Osteocyte (in vitro differentiated cells): Measurements from ENCODE around the gene IGF1R. TPM values are rescaled to one million over a fixed set of nuclear protein-coding genes. Genes with fewer than 3 reads are reported as not detected.

Source experiments
- DNase-seq: peaks from one replicate; pipeline ENCODE4 v3.0.0; 2021; ENCODE audit warnings: mixed read lengths; ENCODE audit not compliant: unreplicated experiment; ENCODE audit errors: extremely low spot score
- H3K27ac Mint-ChIP-seq: one replicate; pipeline ENCODE4 v1.8.0; 2021; ENCODE audit warnings: mild to moderate bottlenecking, mixed read lengths; ENCODE audit not compliant: unreplicated experiment
- H3K27me3 Mint-ChIP-seq: one replicate; pipeline ENCODE4 v1.8.0; 2021; ENCODE audit warnings: mixed read lengths; ENCODE audit not compliant: unreplicated experiment
- H3K36me3 Mint-ChIP-seq: one replicate; pipeline ENCODE4 v1.8.0; 2021; ENCODE audit warnings: mixed read lengths; ENCODE audit not compliant: unreplicated experiment
- H3K4me1 Mint-ChIP-seq: one replicate; pipeline ENCODE4 v1.8.0; 2021; ENCODE audit warnings: mixed read lengths; ENCODE audit not compliant: unreplicated experiment
- H3K4me3 Mint-ChIP-seq: one replicate; pipeline ENCODE4 v1.8.0; 2021; ENCODE audit warnings: mild to moderate bottlenecking, moderate library complexity, mixed read lengths; ENCODE audit not compliant: unreplicated experiment
- H3K9me3 Mint-ChIP-seq: one replicate; pipeline ENCODE4 v1.8.0; 2021; ENCODE audit warnings: mixed read lengths; ENCODE audit not compliant: unreplicated experiment
- total RNA-seq: library from RNA; stranded (reverse); gene quantifications from 2 replicates; pipeline ENCODE4 v1.2.1, GENCODE V29; 2021
- TF ChIP-seq, protein P1 (sequence below): fragments of 200-600 bp; sonication (generic); IDR thresholded peaks from 2 replicates; pipeline ENCODE4 v1.5.0; 2021; ENCODE audit warnings: antibody characterized with exemption, mild to moderate bottlenecking, moderate library complexity

IGF1R gene
- total RNA-seq, 1 donor from 2014 or later = 174 TPM

DNA sequence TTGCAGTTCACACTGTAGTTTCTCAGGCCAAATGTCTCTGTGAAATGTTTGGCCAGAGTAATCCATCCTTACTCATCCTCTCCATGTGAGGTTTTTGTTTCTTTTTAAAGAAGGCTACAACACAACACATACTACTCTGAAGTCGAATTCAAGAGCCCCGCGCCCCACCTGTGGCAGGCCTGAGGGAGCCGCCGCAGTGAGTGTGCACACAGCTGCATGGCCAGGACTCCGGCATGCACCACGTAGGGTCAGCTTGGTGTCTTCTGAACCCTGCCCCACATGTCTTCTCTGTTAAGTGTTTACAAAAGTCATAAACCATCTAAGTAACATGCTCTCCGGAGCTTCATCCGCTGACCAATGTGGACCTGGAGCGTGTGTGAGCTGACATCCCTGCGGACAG is 300.6 kb downstream of the IGF1R start:
- no peak for DNase-seq
- no peak overlapping the region for H3K4me3 Mint-ChIP-seq
- H3K36me3 Mint-ChIP-seq = peaks cover 48% of the 10 kb centered on the region
- H3K9me3 Mint-ChIP-seq = no peaks in the 10 kb centered on the region
- peaks cover 31% of the 10 kb centered on the region for H3K4me1 Mint-ChIP-seq
- H3K27ac Mint-ChIP-seq = peak overlapping the region; percentile 50
- TF ChIP-seq, protein P1, sequence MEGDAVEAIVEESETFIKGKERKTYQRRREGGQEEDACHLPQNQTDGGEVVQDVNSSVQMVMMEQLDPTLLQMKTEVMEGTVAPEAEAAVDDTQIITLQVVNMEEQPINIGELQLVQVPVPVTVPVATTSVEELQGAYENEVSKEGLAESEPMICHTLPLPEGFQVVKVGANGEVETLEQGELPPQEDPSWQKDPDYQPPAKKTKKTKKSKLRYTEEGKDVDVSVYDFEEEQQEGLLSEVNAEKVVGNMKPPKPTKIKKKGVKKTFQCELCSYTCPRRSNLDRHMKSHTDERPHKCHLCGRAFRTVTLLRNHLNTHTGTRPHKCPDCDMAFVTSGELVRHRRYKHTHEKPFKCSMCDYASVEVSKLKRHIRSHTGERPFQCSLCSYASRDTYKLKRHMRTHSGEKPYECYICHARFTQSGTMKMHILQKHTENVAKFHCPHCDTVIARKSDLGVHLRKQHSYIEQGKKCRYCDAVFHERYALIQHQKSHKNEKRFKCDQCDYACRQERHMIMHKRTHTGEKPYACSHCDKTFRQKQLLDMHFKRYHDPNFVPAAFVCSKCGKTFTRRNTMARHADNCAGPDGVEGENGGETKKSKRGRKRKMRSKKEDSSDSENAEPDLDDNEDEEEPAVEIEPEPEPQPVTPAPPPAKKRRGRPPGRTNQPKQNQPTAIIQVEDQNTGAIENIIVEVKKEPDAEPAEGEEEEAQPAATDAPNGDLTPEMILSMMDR = no peak
- H3K27me3 Mint-ChIP-seq = no peaks in the 10 kb centered on the region

DNA sequence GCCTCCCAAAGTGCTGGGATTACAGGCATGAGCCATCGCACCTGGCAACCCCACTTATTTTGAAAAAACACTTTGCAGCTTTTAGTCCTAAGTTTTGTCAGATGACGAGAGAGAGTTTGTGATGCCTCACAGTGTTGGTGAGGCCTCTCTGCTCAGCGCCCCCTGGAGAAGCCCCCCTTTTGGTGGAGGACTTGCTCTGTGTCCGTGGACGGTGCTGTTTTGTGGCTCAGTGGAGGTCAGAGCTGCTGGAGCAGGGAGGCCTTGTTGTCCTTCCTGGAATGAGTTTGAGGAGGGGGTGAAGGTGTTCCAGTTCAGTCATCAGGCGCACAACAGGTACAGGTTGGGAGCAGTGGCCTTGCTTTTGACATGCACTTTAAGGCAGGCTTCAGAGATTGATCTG is 301.3 kb downstream of the IGF1R start:
- Mint-ChIP-seq H3K9me3 (no peaks in the 10 kb centered on the region), H3K4me1 (peaks cover 37% of the 10 kb centered on the region), H3K27ac (no peak overlapping the region)

DNA sequence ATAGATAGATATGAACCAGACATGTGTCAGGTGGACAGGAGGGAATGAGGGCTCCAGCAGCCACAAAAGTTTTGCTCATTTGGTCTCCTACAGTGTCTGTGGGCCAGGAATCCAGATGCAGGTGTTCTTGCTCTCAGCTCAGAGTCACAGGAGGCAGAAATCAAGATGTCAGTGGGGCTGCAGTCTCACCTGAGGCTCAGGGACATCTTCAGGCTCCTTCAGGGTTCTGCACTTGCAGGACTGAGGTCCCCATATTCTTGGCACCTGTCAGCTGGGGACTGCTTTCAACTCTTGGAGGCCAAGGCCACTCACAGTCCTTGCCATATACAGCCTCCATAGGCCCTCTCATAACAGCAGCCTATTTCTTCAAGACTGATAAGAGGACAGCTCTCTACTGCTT is 301.9 kb downstream of the IGF1R start:
- no peaks in the 10 kb centered on the region for H3K9me3 Mint-ChIP-seq
- no peak overlapping the region for H3K4me3 Mint-ChIP-seq
- H3K4me1 Mint-ChIP-seq = peaks cover 43% of the 10 kb centered on the region
- TF ChIP-seq, protein P1 = no peak
- H3K27ac Mint-ChIP-seq = peak overlapping the region; percentile 7
- DNase-seq = no peak
- H3K27me3 Mint-ChIP-seq = no peaks in the 10 kb centered on the region
- peaks cover 37% of the 10 kb centered on the region for H3K36me3 Mint-ChIP-seq

More for the DNA sequence above, 301.3 kb downstream of the IGF1R start:
- Mint-ChIP-seq H3K36me3 (peaks cover 42% of the 10 kb centered on the region), H3K4me3 (no peak overlapping the region), H3K27me3 (no peaks in the 10 kb centered on the region)
- DNase-seq = no peak
- TF ChIP-seq, protein P1 = no peak

DNA sequence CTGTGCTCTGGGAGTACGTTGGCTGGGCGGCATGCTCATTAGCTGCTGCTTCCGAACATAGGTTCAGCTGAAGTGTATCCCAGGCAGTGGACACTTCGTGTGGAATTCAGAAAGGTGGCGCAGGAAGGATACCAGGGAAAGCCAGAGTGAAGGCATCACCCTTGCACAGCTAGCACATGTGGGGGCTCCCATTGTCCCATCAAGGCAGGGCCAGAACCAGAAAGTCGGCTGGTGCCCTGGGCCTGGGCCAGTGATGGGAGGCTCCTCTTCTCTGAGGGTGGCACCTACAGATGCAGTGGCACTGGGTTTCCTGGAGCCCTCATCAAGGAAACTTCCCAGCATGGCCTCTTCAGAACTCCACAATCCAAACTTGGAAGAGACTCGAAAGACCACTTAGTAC is 302.7 kb downstream of the IGF1R start:
- Mint-ChIP-seq H3K36me3 (peaks cover 30% of the 10 kb centered on the region), H3K4me3 (no peak overlapping the region), H3K27me3 (no peaks in the 10 kb centered on the region), H3K9me3 (no peaks in the 10 kb centered on the region), H3K27ac (peak overlapping the region; percentile 42), H3K4me1 (peaks cover 38% of the 10 kb centered on the region)
- TF ChIP-seq, protein P1 = no peak
- no peak for DNase-seq

DNA sequence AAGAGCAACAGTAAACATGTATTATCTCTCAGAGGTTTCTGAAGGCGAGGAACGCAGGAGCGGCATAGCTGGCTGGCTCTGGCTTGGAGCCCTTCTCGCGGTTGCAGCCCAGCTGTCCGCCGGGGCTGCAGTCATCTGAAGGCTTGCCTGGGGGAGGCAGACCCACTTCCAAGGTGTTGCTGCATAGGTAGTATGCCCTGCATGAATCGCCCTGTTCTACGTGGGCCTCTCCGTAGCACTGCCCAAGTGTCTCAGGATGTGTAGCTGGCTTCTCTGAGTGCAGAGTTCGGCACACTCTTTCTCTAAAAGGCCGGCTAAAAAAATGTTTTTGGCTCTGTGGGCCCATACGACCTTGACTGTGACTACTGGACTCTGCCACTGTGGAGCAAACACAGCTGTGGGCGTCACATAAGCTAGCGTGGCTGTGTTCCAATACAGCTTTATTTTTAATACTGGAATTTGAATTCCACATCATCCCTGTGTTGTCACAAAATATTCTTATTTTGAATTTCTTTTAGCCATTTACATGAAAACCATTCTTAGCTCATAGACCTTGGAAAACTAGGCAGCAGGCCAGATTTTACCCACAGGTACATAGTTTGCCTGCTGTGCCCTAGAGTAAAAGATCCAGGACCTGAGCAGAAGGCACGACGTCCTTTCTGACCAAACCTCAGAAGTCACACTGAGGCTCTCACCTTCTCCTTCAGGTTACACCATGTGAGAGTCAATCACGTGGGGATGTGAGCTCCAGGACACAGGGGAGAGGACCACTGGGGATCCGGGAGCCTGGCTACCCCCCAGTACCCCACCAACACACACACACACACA is 303.4 kb downstream of the IGF1R start:
- Mint-ChIP-seq H3K36me3 (peaks cover 33% of the 10 kb centered on the region), H3K27me3 (no peaks in the 10 kb centered on the region), H3K4me3 (no peak overlapping the region), H3K9me3 (no peaks in the 10 kb centered on the region), H3K4me1 (peaks cover 31% of the 10 kb centered on the region), H3K27ac (no peak overlapping the region)
- DNase-seq = no peak
- TF ChIP-seq, protein P1 = no peak
